ENCODE results near the gene SERTAD1.

Gene SERTAD1

GRCh38 chr19:40469011-40469410 lies 43.2 kb upstream of the SERTAD1 start:
- Histone ChIP-seq H3K4ac (ENCODE audit: low read length) (no peak overlapping the region), H2AFZ (ENCODE audit: low read length) (no peak overlapping the region), H3K4me2 (ENCODE audit: insufficient read depth, low read length, poor library complexity, severe bottlenecking) (no peak overlapping the region), H2BK15ac (ENCODE audit: low read length) (no peak overlapping the region), H3K9ac (ENCODE audit: low read depth, low read length, poor library complexity) (no peak overlapping the region), H3K23ac (ENCODE audit: low read depth, low read length, poor library complexity) (no peak overlapping the region), H2BK12ac (ENCODE audit: low read length) (no peak overlapping the region), H3K4me3 (ENCODE audit: low read length in 2 of 2) (no peak overlapping the region), H3K4me1 (ENCODE audit: control insufficient read depth in 2 of 2, insufficient read depth in 1 of 2, low read depth in 1 of 2, low read length in 2 of 2) (peaks cover 13 to 15% of the 10 kb centered on the region in 2 donors), H4K91ac (ENCODE audit: low read depth, low read length, poor library complexity) (no peak overlapping the region), H3K9me3 (replicated peaks in 1 of 2; ENCODE audit: control insufficient read depth in 2 of 2, insufficient read depth in 1 of 2, low read depth in 1 of 2, low read length in 2 of 2) (peaks cover 0 to 7% of the 10 kb centered on the region in 2 donors), H2BK5ac (ENCODE audit: low read length) (no peak overlapping the region), H3K14ac (ENCODE audit: low read length) (no peak overlapping the region), H2BK120ac (ENCODE audit: low read depth, low read length) (no peak overlapping the region), H3K27ac (replicated peaks; ENCODE audit: low read length) (no peak overlapping the region), H3K79me1 (ENCODE audit: low read depth, low read length) (no peaks in the 10 kb centered on the region), H4K8ac (ENCODE audit: low read depth, low read length) (no peak overlapping the region), H2AK5ac (ENCODE audit: low read depth, low read length) (no peak overlapping the region), H3K18ac (ENCODE audit: low read length) (no peak overlapping the region), H3K27me3 (ENCODE audit: control insufficient read depth in 3 of 3, insufficient read depth in 3 of 3, low read depth in 1 of 3, low read length in 3 of 3) (peaks cover 14 to 34% (median 33%) of the 10 kb centered on the region in 3 experiments), H3K36me3 (replicated peaks in 1 of 2; ENCODE audit: control insufficient read depth in 2 of 2, insufficient read depth in 2 of 2, low read length in 2 of 2) (no peaks in the 10 kb centered on the region)
- DNase-seq (ENCODE audit: low spot score): no peak
- WGBS, 2 donors (ENCODE audit: extremely low coverage in 2 of 2, insufficient read length in 2 of 2, insufficient replicate concordance in 1 of 2): no CpG with 5 or more reads among the region's 6 CpGs

- Histone ChIP-seq H3K4me1 (ENCODE audit: control insufficient read depth in 2 of 2, insufficient read depth in 1 of 2, low read depth in 1 of 2, low read length in 2 of 2) (peaks cover 13 to 15% of the 10 kb centered on the region in 2 donors), H4K91ac (ENCODE audit: low read depth, low read length, poor library complexity) (no peak within 1 kb of the TSS), H2AFZ (ENCODE audit: low read length) (peak within 1 kb of the TSS; percentile 99), H2BK15ac (ENCODE audit: low read length) (peak within 1 kb of the TSS; percentile 67), H2AK5ac (ENCODE audit: low read depth, low read length) (peak within 1 kb of the TSS; percentile 63), H2BK120ac (ENCODE audit: low read depth, low read length) (no peak within 1 kb of the TSS), H3K4me3 (ENCODE audit: low read length in 2 of 2) (peak within 1 kb of the TSS; percentile 72 to 74), H3K18ac (ENCODE audit: low read length) (peak within 1 kb of the TSS; percentile 92), H3K79me1 (ENCODE audit: low read depth, low read length) (no peaks in the 10 kb centered on the region), H2BK5ac (ENCODE audit: low read length) (no peak within 1 kb of the TSS), H2BK12ac (ENCODE audit: low read length) (peak within 1 kb of the TSS; percentile 10), H3K9ac (ENCODE audit: low read depth, low read length, poor library complexity) (peak within 1 kb of the TSS; percentile 84), H3K14ac (ENCODE audit: low read length) (peak within 1 kb of the TSS; percentile 38), H3K9me3 (replicated peaks in 1 of 2; ENCODE audit: control insufficient read depth in 2 of 2, insufficient read depth in 1 of 2, low read depth in 1 of 2, low read length in 2 of 2) (peaks cover 0 to 7% of the 10 kb centered on the region in 2 donors), H4K8ac (ENCODE audit: low read depth, low read length) (no peak within 1 kb of the TSS), H3K27me3 (ENCODE audit: control insufficient read depth in 3 of 3, insufficient read depth in 3 of 3, low read depth in 1 of 3, low read length in 3 of 3) (peaks cover 14 to 34% (median 33%) of the 10 kb centered on the region in 3 experiments), H3K4ac (ENCODE audit: low read length) (no peak within 1 kb of the TSS), H3K27ac (replicated peaks; ENCODE audit: low read length) (no peak within 1 kb of the TSS), H3K23ac (ENCODE audit: low read depth, low read length, poor library complexity) (peak within 1 kb of the TSS; percentile 98), H3K36me3 (replicated peaks in 1 of 2; ENCODE audit: control insufficient read depth in 2 of 2, insufficient read depth in 2 of 2, low read length in 2 of 2) (no peaks in the 10 kb centered on the region), H3K4me2 (ENCODE audit: insufficient read depth, low read length, poor library complexity, severe bottlenecking) (peak within 1 kb of the TSS; percentile 69)
- no peak for DNase-seq (ENCODE audit: low spot score)
- WGBS, 2 donors (ENCODE audit: extremely low coverage in 2 of 2, insufficient read length in 2 of 2, insufficient replicate concordance in 1 of 2): no CpG with 5 or more reads among the region's 87 CpGs
These were observed 41.4 kb upstream of the SERTAD1 start, which contains the start of gene SPTBN4 for GRCh38 chr19:40466985-40467734. Gene SPTBN4 (plus strand): TSS chr19:40467001. CDS start chr19:40472622, 5,621 bp downstream.

- H4K91ac ChIP-seq (ENCODE audit: low read depth, low read length, poor library complexity): no peak overlapping the region
- peaks cover 13 to 15% of the 10 kb centered on the region in 2 donors for H3K4me1 ChIP-seq (ENCODE audit: control insufficient read depth in 2 of 2, insufficient read depth in 1 of 2, low read depth in 1 of 2, low read length in 2 of 2)
- peaks cover 0 to 7% of the 10 kb centered on the region in 2 donors for H3K9me3 ChIP-seq (replicated peaks in 1 of 2; ENCODE audit: control insufficient read depth in 2 of 2, insufficient read depth in 1 of 2, low read depth in 1 of 2, low read length in 2 of 2)
- H3K27me3 ChIP-seq (ENCODE audit: control insufficient read depth in 3 of 3, insufficient read depth in 3 of 3, low read depth in 1 of 3, low read length in 3 of 3): peaks cover 14 to 34% (median 33%) of the 10 kb centered on the region in 3 experiments
- WGBS, 2 donors (ENCODE audit: extremely low coverage in 2 of 2, insufficient read length in 2 of 2, insufficient replicate concordance in 1 of 2): no CpG with 5 or more reads among the region's 48 CpGs
- no peaks in the 10 kb centered on the region for H3K79me1 ChIP-seq (ENCODE audit: low read depth, low read length)
- no peak overlapping the region for H4K8ac ChIP-seq (ENCODE audit: low read depth, low read length)
- no peak overlapping the region for H3K4ac ChIP-seq (ENCODE audit: low read length)
- peak overlapping the region; percentile 99 for H2AFZ ChIP-seq (ENCODE audit: low read length)
- no peak overlapping the region for H2BK12ac ChIP-seq (ENCODE audit: low read length)
- peak overlapping the region; percentile 69 for H3K4me2 ChIP-seq (ENCODE audit: insufficient read depth, low read length, poor library complexity, severe bottlenecking)
- peak overlapping the region; percentile 67 for H2BK15ac ChIP-seq (ENCODE audit: low read length)
- H2BK5ac ChIP-seq (ENCODE audit: low read length): no peak overlapping the region
- H3K23ac ChIP-seq (ENCODE audit: low read depth, low read length, poor library complexity): peak overlapping the region; percentile 98
- no peak overlapping the region for H2BK120ac ChIP-seq (ENCODE audit: low read depth, low read length)
- H3K9ac ChIP-seq (ENCODE audit: low read depth, low read length, poor library complexity): peak overlapping the region; percentile 84
- peak overlapping the region; percentile 92 for H3K18ac ChIP-seq (ENCODE audit: low read length)
- no peak for DNase-seq (ENCODE audit: low spot score)
- no peaks in the 10 kb centered on the region for H3K36me3 ChIP-seq (replicated peaks in 1 of 2; ENCODE audit: control insufficient read depth in 2 of 2, insufficient read depth in 2 of 2, low read length in 2 of 2)
- H3K4me3 ChIP-seq (ENCODE audit: low read length in 2 of 2): peak overlapping the region; percentile 71 to 74
- peak overlapping the region; percentile 1 for H3K14ac ChIP-seq (ENCODE audit: low read length)
- H2AK5ac ChIP-seq (ENCODE audit: low read depth, low read length): no peak overlapping the region
- H3K27ac ChIP-seq (replicated peaks; ENCODE audit: low read length): no peak overlapping the region
These were observed 40.6 kb upstream of the SERTAD1 start for GRCh38 chr19:40466219-40466984.

Measured in neuronal stem cell (in vitro differentiated cells).